Inflammatory macrophage (primary cell): ENCODE measurements around the gene C17orf67.
"Not testable (repeated sequence)": the region's sequence is repeated elsewhere in the genome, so short reads cannot be mapped to it uniquely, and the experiment has no call there.

ENCODE experiments used
- DNase-seq, 2 donors: peaks; one replicate each; pipeline ENCODE4 v3.0.0-alpha.2; 2020 to 2022

C17orf67 gene

DNA sequence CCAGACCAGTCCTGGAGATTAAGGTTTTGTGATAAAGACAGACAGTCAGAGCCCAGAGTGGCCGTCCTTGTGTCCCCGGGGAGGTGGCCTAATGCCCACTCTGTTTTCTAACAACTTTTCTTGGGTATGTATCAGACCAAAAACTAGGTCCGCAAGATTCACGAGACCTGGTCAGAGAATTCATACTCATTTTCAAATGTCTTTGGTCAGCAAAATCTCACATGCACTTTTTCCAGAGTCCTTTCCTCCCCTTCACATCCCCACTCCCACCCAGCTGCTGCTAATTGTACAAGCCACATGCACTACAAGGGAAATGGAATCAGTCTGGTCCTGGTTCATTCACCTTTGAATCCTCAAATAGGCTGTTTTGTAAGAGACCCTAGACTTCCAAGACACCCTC, 61.7 kb downstream of the C17orf67 start:
- no peak for DNase-seq

DNA sequence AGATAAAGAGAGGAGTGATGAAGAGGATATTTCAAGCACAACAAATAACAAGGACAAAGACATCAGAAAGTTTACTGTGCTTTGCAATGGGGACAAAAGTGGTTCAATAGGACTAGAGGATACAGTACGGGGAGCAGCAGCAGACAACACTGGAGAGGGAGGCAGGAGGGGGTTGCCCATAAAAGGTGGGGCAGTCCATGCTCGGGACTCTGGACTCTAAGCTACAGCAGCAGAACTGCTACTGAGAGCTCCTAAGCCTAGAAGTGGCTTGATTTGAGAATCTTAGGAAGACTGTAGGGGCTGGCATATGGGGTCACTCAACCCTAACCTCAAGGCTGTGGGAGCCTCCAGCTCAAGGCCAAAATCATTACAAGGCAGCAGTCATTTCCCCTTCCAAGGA, 62.2 kb downstream of the C17orf67 start:
- DNase-seq: no peak

DNA sequence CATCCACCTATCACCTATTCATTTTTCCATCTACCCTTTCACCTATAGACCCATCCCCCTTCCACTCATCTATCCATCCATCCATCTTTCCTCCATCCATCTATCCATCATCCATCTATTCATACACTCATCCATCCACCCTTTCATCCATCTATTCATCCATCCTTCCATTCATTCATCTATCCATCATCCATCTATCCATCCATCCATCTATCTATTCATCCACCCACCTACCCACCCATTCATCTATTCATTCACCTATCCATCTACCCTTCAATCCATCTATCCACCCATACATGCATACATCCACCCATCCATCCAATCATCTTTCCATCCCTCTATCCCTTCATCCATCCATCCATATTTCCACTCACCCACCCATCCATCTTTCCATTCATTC, 63.3 kb downstream of the C17orf67 start:
- DNase-seq: no peak

DNA sequence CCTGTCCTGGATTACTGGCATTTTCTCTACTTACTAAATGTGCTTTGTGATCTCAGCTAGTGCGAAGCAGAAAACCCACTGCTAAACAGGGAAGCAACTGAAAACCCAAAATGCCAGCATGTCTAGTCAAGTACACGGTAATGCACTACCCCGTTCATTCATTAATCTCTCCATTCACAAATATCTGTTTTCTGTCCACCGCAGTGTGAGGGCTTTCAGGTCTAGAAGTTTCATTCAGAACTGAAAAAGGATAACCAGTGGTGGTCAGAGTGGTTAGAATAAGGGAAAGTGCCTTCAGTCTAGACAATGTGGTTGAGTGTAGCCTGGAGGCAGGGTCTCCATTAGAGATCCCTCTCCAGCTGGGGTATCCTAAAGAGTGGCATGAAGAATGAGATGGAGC, 68.3 kb downstream of the C17orf67 start:
- no peak for DNase-seq

DNA sequence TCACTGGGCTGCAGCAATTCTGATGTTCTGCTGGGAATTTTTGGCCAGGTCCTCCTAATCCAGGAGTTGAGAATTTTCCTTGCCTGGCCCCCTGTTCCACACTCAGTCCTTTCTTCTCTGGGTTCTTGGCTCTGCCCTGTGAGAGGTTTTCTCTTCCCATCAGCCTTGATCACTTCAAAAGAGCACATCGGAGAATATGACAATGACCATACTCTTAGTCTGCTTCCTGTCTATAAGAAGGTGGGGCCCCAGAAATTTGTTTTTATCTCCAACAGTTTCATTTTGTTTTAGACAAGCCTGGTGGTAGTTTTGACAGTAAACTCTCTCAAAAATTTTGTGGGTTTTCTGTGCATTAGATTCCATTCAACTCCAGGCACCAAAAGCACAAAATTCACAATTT, 70.7 kb downstream of the C17orf67 start:
- DNase-seq: no peak

DNA sequence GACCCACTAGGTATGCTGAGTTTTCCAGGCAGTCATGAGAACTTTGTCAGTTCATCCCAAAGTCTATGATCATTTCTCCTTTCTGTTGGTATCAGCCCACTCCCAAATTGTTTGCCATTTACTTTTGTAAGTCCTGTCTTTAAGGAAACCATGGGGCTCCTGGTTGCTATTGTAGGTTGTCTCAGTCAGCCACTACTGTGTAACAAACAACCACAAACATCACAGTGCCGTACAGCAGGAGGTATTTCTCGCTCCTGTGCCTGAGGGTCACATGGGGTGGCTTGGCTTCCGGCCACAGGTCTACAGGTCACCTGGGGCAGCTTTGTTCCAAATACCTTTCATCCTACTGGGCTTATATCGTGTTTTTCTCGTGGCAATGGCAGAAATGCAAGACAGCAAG, 71.6 kb downstream of the C17orf67 start:
- DNase-seq: no peak

DNA sequence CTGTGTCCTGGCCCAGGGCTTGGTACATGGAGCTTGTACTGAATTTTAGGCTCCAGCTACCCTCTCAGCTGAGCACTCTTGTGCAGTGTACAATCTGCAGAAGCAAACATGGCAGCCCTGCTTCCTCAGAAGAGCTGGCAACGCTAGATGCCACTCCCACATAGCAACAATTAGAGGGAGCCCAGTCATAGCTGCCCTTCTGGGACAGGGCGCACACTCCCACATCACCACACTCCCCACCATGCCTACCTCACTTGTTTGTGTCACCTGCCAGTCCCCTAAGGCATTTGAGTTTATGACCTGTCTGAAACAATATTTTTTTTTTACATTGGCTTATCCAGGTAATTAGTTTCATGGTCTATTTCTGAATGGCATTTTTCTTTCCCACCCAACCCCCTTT, 72.3 kb downstream of the C17orf67 start:
- no peak for DNase-seq

DNA sequence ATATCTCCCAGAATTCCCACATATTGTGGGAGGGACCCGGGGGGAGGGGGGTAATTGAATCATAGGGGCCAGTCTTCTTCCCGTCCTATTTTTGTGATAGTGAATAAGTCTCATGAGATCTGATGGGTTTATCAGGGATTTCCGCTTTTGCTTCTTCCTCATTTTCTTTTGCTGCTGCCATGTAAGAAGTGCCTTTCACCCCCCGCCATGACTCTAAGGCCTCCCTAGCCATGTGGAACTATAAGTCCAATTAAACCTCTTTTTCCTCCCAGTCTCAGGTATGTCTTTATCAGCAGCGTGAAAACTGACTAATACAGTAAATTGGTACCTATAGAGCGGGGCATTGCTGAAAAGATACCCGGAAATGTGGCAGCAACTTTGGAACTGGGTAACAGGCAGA, 76.1 kb downstream of the C17orf67 start:
- not testable (repeated sequence) for DNase-seq

DNA sequence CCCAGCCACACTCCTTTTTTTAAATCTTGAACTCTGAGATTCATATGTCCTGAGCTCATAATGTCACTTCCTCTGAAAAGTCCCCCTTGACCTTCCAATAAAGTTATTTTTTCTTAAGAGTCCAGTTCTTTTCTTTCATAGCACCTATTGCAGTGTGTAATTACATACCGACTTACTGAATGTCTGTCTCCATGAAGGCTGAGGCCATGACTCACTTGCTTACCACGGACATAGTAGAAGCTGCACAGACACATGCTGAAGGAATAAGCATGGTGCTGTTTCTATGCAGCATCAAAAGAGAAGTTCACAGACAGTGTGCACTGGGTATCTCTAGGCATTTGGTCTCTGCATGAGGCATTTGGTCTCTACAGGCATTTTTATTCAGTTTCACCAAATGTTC, 77.2 kb downstream of the C17orf67 start:
- DNase-seq: no peak

DNA sequence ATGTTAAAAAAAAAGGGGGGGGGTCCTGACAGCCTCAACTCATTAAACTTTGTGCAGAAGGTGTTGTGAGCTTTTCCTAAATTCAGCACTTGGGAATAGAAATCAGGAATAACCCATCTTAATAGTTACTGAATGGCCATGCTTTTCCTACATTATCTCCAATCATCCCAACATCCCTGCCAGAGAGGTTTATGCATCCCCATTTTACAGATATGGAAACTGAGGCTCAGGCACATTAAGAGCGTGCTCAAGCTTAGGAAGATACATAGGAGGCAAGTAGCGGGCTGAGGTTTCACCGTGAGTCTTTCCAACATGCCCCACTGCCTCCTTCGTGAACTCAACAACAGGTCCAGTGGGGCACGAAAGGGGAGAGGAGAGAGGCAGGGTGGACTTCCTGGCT, 78.4 kb downstream of the C17orf67 start:
- DNase-seq: no peak

DNA sequence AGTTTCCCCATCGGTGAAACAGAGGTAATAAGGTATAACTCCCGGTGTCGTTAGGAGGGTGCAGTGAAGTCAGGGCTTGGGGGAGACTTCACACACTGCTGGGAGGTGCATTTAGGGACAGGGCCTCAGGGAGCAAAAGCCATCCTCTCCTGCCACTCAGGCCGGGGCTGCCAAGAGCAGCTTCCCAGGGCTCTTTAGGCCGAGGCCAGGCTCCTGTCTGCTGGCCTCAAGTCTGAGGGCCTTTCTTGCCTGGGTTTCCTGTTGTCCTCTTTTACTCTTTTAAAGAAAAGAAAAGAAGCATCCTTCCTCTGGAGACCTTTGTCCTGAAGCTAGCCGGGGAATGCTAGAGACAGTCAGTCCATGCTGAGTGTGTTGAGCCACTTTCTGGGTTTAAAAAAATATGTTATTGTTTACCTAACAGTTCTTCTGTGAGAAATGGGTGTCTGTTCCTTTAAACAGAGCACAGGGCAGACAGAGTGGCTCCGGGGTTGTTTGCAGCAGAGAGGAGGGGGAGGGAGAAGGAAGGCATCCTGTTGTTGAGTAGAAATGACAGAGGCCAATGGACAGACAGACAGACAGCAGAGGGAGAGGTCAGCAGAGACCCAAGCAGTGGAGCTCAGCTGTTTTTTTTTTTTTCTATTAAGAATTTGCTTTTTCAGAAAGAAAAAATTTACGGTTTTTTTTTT, 79.1 kb downstream of the C17orf67 start:
- no peak for DNase-seq

DNA sequence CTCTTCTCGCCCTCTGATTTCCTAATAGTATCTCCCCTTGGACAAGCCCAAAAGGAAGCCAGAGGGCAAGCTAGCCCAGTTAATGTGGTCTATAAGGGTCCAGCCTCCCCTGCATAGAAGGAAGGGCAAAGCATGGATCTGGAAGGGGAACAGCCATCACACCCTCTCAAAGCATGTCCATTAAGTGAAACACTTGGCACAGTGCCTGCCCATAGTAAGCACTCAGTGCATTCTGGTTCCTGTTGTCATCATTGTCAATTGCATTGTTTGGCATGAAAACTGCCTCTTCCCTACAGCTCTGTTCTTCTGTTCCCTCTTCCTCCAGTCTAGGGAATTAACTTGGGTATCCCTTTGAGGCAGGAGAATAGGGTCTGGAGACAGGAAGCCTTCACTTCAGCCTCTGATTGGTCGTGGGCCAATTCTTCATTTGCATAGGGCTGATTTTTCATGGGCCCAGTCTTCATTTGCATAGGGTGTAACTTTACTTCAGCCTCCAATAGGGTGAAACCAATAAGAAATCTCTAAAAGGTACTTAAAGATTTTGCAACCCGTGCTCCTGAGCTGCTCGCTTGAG, 81.4 kb downstream of the C17orf67 start:
- DNase-seq: peak; percentile 15 to 27

DNA sequence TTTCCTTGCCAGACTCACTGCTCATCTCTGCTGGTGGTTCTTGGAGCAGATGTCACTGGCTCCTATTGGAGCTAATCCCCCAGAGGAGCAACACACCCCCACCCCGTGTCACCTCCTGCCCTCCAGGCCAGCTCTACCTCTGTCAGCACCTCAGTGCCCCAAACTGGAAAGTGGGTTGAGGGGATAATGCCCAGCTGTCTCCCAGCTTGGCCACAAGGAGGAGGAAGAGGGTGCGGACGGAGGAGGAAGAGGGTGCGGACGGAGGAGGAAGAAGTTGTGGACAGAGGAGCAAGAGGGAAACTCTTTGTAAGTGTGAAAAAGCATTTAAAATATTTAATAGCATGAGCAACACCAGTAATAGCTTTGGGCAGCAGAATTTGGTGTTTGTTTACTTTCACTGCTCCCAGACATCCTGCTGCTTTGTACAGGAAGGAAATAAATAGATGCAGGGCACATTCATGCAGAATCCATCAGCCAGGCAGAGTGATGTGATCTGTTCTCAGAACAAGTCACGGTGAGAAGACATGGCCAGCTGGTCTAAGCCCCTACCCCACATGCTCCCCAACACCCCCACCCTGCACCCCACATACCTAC, 82.5 kb downstream of the C17orf67 start:
- DNase-seq: no peak

DNA sequence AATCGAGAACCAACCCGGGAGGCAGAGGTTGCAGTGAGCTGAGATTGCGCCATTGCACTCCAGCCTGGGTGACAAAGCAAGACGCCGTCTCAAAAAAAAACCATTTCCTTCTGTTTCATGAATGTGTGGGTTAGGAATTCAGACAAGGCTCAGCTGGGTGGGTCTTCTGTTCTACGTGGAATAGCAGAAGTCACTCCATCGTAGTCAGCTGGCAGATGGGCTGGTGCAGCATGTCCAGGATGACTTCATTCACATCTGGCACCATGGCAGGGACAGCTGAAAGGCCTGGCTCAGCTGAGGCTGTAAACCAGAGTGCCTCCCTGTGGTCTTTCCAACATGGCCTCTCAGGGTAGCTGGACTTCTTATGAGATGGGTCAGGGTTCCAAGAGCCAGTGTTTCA, 89.0 kb downstream of the C17orf67 start:
- peak; percentile 31 to 32 for DNase-seq

DNA sequence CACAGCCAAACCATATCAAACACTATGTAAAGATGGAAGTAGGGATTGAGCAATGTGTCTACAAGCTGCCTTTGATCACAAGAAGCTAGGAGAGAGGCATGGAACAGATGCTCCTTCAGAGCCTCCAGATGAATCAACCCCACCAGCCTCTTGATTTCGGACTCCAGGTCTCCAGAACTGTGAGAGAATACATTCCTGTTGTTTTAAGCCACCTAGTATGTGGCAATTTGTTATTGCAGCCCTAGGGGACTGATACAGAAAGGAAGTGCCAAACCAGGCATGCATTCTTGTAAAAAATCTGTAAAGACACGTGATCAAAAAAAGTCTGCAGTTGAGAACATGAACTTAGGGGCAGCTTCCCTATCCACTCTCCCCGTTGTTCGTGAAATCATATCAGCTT, 91.1 kb downstream of the C17orf67 start:
- no peak for DNase-seq
